HG03442 (cell line): ENCODE results near the gene MLLT10.
A peak's percentile ranks its signal among the peaks of the same experiment; 100 is the strongest.
"Not testable (repeated sequence)": the region's sequence is repeated elsewhere in the genome, so short reads cannot be mapped to it uniquely, and the experiment has no call there.

Experiments
- ATAC-seq: cut with Tn5 transposase; IDR thresholded peaks from one replicate; pipeline ENCODE4 v1.9.1; 2021; ENCODE audit warnings: mild to moderate bottlenecking, moderate library complexity; ENCODE audit not compliant: unreplicated experiment

MLLT10 gene

DNA sequence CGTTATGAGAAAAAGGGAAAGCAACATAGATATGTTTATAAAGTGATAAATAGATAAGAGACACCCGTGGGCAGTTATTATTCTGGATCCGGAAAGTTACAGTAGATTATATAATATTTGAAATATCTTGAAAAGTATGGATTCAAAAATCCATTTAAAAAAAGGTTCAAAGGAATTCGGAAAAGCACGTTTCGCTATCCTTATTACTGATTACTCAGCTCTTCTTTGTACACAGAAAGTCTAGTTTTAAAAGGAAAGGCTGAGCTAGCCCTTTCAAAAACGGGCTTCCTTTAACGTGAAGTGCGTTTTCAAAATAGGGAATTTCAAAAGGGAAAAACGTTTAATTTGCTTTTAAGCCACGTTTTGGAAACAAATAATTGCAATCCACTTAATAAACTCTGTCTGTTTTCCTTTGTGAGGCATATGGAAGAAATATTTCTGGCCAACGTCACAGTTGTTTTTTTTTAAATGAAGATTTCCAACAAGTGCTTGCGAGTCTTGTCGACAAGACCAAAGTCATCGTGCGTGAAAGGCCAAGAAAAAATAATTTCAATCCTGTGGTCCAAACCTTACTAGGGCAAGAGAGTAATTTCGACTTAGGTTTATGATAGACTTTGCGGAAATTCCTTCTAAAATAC, 6.3 kb upstream of the MLLT10 start:
- no peak for ATAC-seq

DNA sequence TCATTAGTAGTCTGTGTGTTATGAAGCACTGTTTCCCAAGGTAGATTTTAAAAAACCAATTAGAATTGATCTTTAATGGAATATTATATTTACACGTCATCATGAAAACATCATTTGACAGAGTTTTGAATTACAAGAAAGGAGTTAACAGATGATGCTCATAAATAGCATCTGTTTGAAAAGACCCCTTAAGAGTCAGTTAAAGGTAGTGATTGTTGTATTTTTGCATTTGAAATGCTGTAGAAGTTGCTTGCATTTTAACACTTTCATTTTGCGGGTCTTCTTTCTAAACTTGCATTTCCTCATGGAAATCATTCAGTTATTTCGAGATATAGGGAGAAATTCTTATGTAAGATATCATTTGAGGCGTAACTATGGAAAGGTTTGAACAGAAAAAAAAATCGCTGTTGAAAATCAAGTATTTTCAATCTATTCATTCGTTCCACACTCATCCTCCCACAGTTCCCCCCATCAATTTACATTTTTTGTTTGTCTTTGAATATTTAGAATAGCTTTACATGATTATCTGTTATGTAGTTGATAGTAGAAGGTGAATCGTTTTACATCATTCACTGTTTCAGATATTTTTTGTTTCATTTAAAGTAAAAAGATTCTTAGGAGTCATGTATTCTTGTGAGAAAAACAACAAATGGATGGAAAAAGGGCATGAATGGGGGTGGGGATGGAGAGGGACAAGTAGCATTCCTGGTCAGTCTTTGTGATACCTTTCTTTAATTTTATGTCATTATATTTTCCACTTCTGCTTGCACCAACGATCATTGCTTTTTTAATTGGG, 5.6 kb upstream of the MLLT10 start:
- ATAC-seq: no peak

DNA sequence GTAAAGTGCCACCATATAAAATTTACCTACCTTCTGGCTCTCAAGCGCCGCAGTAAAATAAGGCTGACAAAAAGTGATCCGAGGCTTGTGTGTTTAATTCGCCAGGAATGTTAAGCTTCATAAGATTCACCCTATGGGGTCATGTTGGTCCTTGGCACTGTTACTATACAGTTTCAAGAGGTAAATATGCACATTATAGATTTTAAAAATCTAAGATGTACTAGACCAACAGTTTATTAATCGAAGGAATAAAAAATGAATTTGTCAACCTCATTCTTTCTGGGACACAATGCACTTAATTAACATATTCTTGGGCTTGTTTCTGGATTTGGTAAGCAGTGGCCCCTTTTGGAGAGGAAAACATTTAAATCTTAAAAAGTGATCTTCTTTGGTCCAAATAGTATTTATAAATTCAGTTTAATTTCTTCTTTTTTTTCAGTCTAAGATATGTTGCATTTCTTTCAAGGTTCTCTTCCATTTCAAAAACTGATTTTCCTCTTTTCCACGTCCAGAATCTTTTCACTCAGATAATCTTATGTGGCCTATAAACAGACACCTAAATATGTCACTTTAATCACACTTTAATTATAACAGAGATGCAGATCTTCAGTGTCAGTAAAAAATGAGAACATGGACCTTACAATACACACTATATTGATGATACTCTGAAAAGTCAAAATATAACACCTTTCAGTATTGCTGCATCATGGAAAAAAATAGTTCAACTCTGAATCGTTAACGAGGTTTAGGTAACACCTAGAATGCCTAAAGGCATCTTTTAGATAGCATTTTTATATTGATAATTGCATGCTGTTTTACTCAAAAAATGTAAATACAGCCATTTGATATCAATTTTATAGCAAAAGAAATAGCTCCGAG, 4.8 kb upstream of the MLLT10 start:
- ATAC-seq: no peak

DNA sequence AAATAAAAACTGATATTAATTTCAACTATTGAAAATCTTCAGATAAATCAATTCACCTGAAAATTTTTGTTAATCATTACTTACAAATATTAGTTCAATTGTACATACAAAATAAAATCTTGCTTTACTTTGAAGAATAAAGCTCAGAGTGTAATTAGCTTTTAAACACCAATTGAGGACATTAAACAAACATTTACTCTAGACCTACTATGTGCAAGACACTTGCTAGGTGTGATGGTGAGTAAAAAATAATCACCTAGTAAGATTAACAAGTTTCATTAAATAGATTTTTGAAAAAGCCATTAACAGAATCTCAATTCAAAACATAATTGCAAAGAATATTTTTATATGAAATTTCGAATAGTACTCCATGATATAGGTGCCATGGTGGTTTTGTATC, 3.9 kb upstream of the MLLT10 start:
- ATAC-seq: no peak

- no peak for ATAC-seq
These were observed 3.4 kb upstream of the MLLT10 start for GRCh38 chr10:21530641-21531040.

DNA sequence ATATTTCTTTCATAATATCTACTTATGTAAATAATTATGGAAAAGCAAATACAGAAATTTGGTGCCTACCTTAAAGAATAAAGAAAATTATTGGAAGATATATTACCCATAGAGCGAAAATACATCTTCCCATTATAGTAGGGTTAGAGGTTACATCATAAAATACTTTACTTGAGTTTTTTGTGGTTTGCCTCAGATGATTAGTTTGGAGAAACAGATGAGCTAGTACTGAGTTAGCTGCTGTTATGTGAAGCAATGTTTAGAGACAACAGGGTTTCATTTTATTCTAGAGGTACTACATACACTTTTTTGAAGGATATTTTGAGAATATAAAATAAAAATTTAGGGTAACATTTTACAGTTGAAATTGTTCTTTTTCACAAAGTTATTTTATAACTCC, 2.9 kb upstream of the MLLT10 start:
- ATAC-seq: no peak

DNA sequence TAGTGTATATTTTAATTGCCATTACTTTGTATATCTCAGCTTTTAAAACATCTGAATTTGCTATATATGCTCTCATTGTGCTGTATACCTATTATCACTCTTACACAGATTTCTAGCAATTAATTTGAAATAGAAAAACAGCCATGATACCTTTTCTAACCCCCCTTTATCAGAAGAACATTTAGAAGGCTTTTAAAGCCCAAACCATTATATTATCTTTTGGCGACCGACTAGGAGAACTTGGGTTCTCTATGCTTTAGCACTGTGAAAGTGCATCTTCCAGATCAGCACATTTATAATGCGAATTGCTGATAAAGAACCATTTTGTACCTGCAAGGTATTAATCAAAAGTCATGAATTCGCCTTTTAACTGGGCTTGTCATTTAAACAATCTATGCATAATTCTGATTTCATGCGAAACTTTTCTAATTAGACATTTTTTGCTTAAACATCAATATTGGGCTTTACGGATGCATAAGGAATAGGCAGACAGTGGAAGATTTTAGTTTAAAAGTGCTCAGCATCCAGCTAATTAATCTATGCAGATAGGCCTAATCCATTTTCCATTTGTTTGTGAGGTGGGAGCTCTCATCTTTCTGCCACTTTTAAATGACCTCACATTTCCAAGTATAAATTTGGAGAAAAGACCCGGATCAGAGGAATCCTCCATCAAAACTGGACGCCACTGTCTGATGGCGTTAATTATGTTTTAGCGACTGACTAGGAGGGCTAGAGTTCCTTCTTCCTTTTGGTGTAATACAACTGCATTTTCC, 1.2 kb upstream of the MLLT10 start:
- no peak for ATAC-seq

GRCh38 chr10:21534280-21534586, 201 bp downstream of the MLLT10 start:
- no peak for ATAC-seq

- peak; percentile 19 for ATAC-seq
These were observed 817 bp downstream of the MLLT10 start for GRCh38 chr10:21534604-21535493.

DNA sequence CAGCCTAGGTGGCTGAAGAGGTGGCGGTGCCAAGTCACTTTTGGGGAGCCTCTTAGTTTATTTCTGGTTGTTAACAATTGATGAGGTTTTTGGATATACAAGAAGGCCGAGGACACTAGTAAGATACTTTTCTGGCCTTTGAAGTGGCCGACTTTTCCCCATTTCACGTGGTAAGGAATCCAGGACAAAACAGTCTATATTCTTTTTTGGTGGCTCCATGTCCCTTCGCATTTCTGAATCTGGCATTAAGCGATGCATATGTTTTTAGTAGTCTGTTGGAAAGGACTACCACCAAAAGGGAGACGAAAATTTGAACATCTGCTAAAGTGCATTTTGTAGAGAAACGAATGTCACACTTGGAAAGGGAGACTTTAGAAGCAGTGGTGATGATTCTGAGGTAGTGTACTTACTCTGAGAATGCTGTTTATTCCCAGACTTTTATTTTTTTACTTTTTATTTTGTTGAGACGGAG, 1.5 kb downstream of the MLLT10 start:
- ATAC-seq: no peak

GRCh38 chr10:21535976-21536375, 1.9 kb downstream of the MLLT10 start:
- ATAC-seq: not testable (repeated sequence)

- no peak for ATAC-seq
These were observed 2.8 kb downstream of the MLLT10 start for GRCh38 chr10:21536874-21537273.

- ATAC-seq: not testable (repeated sequence)
These were observed 6.7 kb downstream of the MLLT10 start for GRCh38 chr10:21540701-21541100.

GRCh38 chr10:21547246-21547645, 13.2 kb downstream of the MLLT10 start:
- no peak for ATAC-seq

GRCh38 chr10:21552638-21553037, 18.6 kb downstream of the MLLT10 start:
- ATAC-seq: no peak

- ATAC-seq: no peak
These were observed 22.5 kb downstream of the MLLT10 start for GRCh38 chr10:21556527-21556926.

- not testable (repeated sequence) for ATAC-seq
These were observed 25.0 kb downstream of the MLLT10 start for GRCh38 chr10:21558984-21559383.

GRCh38 chr10:21570761-21571521, 36.9 kb downstream of the MLLT10 start:
- ATAC-seq: no peak

- ATAC-seq: no peak
These were observed 38.5 kb downstream of the MLLT10 start for GRCh38 chr10:21572578-21572977.
